ENCODE data around the gene PADI3. TPM values are rescaled to one million over a fixed set of nuclear protein-coding genes. Genes with fewer than 3 reads are reported as not detected.

PADI3 gene
- total RNA-seq, 1 experiment from 2014 or later: 0.61 TPM

DNA sequence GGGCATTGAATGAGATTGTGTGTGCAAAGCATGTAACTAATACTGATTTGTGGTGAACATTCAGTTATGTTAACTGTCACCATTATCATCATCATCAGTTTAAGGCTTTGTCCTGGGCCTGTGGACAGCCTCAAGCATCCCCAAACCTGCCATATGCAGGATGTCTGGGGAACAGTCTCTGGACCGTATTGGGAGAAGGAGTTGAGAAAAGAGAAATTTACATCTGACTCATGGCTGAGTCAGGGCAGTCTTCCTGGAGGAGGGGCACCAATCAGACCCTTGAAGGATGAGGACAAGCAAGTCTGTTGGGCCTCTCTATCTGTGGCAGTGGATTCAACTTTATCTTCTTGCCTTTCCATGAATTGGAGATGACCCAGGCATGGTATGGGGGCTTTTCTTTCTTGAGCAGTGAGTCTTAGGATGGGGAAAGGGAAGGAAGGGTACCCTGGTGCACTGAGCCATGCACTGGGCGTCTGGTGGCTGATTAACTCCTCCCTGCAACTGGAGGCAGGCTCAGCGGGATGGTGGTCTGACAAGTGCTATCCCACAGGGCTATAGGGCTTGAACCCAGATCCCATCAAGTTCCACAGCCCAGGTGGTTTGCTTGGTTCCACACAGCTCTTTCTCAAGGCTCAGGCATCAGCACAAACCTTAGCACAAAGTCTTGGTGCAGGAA is 2.9 kb downstream of the PADI3 start:
- no peaks in the 10 kb centered on the region for H3K9me3 Mint-ChIP-seq
- POLR2A ChIA-PET: no interaction called here
- no peak overlapping the region for H3K4me3 Mint-ChIP-seq

DNA sequence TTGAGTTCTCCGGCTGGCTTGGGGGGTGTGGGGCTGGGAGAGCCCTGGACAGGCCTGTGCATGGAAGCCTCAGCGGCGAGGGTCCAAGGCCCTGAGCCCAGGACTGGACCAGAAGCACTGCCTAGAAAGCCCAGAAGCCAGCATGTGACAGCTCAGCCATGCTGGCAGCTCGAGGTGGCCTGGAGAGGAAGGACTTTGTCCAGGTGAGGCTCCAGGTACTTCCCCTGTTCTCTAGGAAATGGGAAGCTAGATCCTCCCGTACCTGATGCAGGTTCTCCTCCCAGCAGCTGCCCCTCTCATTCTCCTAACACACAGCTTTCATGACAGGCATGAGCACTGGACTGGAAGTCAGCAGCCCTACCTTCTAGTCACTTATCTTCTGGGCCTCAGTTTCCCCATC is 6.4 kb downstream of the PADI3 start:
- ChIA-PET POLR2A (no interaction called here), CTCF (no interaction called here)
- Mint-ChIP-seq H3K36me3 (no peaks in the 10 kb centered on the region), H3K27ac (no peak overlapping the region), H3K27me3 (ENCODE audit: low read depth) (no peaks in the 10 kb centered on the region), H3K4me1 (peaks cover 6% of the 10 kb centered on the region; the same call in 1 of the 2 replicates), H3K9me3 (no peaks in the 10 kb centered on the region), H3K4me3 (no peak overlapping the region)
- DNase-seq (ENCODE audit: low spot score) (no peak), ATAC-seq (no peak)
- TF ChIP-seq ZNF396 (CRISPR knock-in tag; IDR thresholded peaks at IDR 0.05; ENCODE audit: borderline replicate concordance): no peak
- no peak for TF ChIP-seq KAT7 (CRISPR knock-in tag; IDR thresholded peaks at IDR 0.05; ENCODE audit: borderline replicate concordance)
- TF ChIP-seq ATF6 (CRISPR knock-in tag; IDR thresholded peaks at IDR 0.05): no peak
- no peak for TF ChIP-seq ETV6 (CRISPR knock-in tag; IDR thresholded peaks at IDR 0.05)
- no peak for TF ChIP-seq SOX15 (CRISPR knock-in tag; IDR thresholded peaks at IDR 0.05)
- no peak for TF ChIP-seq CBFB (CRISPR knock-in tag; IDR thresholded peaks at IDR 0.05; ENCODE audit: low read depth)
- TF ChIP-seq AR (CRISPR knock-in tag; IDR thresholded peaks at IDR 0.05): no peak
- no peak for TF ChIP-seq TCF7 (CRISPR knock-in tag; IDR thresholded peaks at IDR 0.05; ENCODE audit: low read depth)
- no peak for TF ChIP-seq ZBTB21 (CRISPR knock-in tag; IDR thresholded peaks at IDR 0.05; ENCODE audit: borderline replicate concordance)
- TF ChIP-seq ZNF416 (CRISPR knock-in tag; IDR thresholded peaks at IDR 0.05): no peak

More for the DNA sequence above, 2.9 kb downstream of the PADI3 start:
- DNase-seq (ENCODE audit: low spot score) (no peak), ATAC-seq (no peak)
- CTCF ChIA-PET: no interaction called here
- Mint-ChIP-seq H3K36me3 (no peaks in the 10 kb centered on the region), H3K4me1 (peaks cover 9% of the 10 kb centered on the region; the same call in 1 of the 2 replicates), H3K27ac (no peak overlapping the region), H3K27me3 (ENCODE audit: low read depth) (no peaks in the 10 kb centered on the region)
- TF ChIP-seq ERG (CRISPR knock-in tag; IDR thresholded peaks at IDR 0.05): no peak
- no peak for TF ChIP-seq ZNF219 (CRISPR knock-in tag; IDR thresholded peaks at IDR 0.05; ENCODE audit: borderline replicate concordance)
- no peak for TF ChIP-seq RORB (CRISPR knock-in tag; IDR thresholded peaks at IDR 0.05)
- TF ChIP-seq JAZF1 (CRISPR knock-in tag; IDR thresholded peaks at IDR 0.05): no peak
- TF ChIP-seq ATF6 (CRISPR knock-in tag; IDR thresholded peaks at IDR 0.05): no peak
- TF ChIP-seq CBFB (CRISPR knock-in tag; IDR thresholded peaks at IDR 0.05; ENCODE audit: low read depth): no peak

Data from WTC11 (cell line).